NK-92 (cell line): ENCODE results near the gene NLGN2.

ENCODE experiments used
- DNase-seq: peaks from one replicate; lab custom pipeline; 2025; ENCODE audit not compliant: unreplicated experiment; lab: John Stamatoyannopoulos, UW

The NLGN2 gene

GRCh38 chr17:7413346-7413985, 5.8 kb downstream of the NLGN2 start:
- no peak for DNase-seq

DNA sequence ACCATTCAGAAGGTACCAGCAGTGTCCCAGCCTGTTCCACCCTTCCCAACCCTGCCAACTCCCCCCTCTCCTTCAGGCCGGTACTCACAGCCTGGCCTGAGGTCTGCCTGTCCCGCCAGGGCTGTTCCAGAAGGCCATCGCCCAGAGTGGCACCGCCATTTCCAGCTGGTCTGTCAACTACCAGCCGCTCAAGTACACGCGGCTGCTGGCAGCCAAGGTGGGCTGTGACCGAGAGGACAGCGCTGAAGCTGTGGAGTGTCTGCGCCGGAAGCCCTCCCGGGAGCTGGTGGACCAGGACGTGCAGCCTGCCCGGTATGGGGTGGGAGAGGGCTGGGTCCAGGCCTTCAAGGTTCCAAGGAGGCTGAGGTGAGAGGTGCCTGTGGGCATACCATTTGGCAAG, 7.2 kb downstream of the NLGN2 start:
- DNase-seq: no peak

- DNase-seq: no peak
Observed at GRCh38 chr17:7415784-7416183, 8.1 kb downstream of the NLGN2 start.

GRCh38 chr17:7416323-7416722, 8.7 kb downstream of the NLGN2 start:
- no peak for DNase-seq

DNA sequence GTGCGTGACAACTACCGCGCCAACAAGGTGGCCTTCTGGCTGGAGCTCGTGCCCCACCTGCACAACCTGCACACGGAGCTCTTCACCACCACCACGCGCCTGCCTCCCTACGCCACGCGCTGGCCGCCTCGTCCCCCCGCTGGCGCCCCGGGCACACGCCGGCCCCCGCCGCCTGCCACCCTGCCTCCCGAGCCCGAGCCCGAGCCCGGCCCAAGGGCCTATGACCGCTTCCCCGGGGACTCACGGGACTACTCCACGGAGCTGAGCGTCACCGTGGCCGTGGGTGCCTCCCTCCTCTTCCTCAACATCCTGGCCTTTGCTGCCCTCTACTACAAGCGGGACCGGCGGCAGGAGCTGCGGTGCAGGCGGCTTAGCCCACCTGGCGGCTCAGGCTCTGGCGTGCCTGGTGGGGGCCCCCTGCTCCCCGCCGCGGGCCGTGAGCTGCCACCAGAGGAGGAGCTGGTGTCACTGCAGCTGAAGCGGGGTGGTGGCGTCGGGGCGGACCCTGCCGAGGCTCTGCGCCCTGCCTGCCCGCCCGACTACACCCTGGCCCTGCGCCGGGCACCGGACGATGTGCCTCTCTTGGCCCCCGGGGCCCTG, 9.5 kb downstream of the NLGN2 start:
- no peak for DNase-seq

DNA sequence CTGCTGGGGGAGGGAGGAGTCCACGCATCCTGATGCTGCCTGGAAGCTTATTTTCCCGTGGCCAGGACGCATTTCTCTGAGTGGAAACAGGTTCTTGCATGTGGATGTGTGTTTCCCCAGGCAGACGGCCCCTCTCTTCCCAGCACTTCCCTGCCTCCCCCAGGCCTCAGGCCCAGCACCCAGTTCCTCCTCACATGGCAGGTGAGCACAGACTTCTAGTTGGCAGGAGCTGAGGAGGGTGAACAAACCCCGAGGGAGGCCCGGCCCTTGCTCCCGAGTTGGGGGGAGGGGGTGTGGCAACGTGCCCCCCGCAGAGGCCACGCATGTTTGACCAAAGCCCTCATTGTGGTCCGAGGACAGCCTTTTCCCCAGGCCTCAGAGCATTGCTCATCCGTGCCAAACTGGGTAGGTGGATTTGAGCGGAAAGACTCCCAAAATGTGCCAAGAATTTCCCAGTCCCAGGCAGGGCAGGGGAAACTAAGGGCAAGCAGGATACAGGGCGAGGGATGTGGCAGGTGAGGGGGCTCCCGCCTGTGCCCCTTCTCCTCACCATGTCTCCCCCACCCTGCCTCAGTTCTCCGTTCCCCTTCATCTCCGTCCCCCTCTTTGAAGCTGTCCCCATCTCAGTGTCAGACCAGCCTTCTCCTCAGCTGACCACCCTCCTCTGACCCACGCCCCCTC, 11.0 kb downstream of the NLGN2 start:
- no peak for DNase-seq

DNA sequence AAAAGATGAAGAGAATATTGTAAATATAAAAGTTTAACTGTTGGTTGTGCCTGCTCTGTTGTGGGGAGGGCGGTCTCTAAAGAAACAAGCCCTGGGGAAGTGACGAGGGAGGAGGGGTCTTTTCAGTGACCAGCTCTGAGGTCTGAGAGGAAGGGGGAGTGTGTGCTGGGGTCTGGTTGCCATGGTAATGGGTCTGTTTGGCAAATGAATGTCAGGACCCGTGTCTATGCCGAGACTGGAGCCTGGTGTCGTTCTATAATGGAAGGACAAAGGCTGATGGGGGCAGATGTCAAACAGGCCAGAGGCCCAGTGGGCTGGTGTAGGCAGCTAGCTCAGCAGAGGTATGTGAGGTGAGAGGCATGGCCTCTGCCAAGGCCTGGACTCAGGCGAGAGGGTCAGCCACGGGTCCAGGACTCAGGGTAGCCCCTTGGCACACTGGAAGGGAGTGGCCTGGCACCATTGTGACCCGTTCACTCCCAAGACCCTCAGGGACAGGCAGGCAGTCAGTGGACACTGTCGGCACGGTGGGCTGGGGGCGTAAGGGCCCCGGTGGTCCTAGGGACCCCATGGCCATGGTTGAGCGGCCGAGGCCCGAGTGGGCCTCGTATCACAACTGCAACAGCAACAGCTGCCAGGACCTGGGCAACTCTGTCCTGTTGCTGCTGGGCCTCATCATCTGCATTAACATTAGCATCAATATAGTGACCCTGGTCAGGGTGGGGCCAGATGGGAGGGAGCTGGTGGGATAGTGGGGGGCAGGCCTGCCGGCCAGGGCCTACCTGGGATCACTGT, 12.4 kb downstream of the NLGN2 start, which contains the start of gene SPEM1:
Gene SPEM1, plus strand, starts transcription at position 506 of the 792 bp plus-strand sequence. Its CDS starts 61 bp downstream, at position 567.
- no peak for DNase-seq

- DNase-seq: no peak
Observed at GRCh38 chr17:7421186-7421585, 13.5 kb downstream of the NLGN2 start.

DNA sequence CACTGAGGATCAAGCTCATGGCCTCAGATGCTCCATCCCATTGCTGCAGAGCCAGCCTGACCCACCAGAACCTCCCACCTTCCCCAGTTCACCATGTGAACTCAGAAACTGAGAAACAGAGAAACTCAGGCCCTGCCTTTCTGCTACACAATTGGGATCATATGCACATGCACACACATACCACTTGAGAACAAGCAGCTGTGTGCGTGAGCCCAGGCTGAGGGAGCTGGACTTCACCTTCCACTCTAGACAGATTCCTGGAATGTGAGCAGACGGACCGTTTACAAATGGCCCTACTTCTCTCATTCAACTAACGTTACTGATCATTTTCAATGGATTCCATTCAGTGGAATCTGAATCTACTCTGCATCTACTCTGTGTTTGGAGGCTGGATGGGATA, 16.0 kb downstream of the NLGN2 start:
- no peak for DNase-seq

GRCh38 chr17:7425316-7425715, 17.7 kb downstream of the NLGN2 start, which contains the start of gene SPEM2:
Gene SPEM2, plus strand, starts transcription at chr17:7425616. Its CDS starts 73 bp downstream, at chr17:7425689.
- DNase-seq: no peak

DNA sequence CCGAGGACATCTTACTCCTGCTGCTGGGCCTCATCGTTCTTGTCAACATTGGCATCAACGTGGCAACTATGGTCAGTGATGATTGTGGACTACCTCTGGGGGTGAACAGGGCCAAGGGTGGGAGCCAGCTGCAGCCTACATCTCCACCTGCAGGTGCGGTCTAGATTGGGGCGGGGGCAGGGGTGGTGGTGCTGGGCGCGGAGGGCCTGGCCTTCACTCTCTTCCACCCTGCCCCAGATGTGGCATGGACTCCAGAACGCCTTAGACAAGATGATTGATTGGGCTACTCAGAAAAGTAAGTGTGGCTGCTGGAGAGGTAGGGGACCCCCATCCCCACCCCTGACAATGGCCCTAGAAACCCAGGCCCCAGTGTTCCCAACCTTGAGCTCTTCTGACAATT, 18.1 kb downstream of the NLGN2 start:
- DNase-seq: no peak

GRCh38 chr17:7426203-7426863, 18.7 kb downstream of the NLGN2 start:
- DNase-seq: no peak

GRCh38 chr17:7426896-7427489, 19.3 kb downstream of the NLGN2 start:
- DNase-seq: no peak

DNA sequence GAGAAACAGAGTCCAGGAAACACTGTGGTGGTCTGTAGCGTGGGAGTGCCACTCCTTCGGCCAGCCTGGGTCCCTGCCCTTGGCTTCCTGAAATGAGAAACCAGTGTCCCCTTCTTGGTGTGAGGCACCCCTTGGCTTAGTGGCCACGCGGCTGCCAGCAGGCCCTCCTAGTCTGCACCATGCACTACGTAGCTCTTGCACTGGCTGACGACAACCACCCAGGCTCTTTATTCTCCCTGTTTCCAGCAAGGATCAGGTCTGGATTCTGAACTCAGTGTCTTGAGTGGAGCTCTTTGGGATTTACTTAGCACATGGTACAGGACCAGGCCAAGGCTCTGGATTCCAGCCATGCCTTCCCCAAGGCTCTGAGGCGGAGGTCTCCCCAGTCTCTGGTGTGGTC, 19.9 kb downstream of the NLGN2 start:
- no peak for DNase-seq

GRCh38 chr17:7428557-7428956, 20.9 kb downstream of the NLGN2 start, which contains the start of gene SPEM3:
Gene SPEM3, plus strand, starts transcription at chr17:7428857. Its CDS starts 46 bp downstream, at chr17:7428903.
- no peak for DNase-seq

- no peak for DNase-seq
Observed at GRCh38 chr17:7429722-7430121, 22.1 kb downstream of the NLGN2 start.

DNA sequence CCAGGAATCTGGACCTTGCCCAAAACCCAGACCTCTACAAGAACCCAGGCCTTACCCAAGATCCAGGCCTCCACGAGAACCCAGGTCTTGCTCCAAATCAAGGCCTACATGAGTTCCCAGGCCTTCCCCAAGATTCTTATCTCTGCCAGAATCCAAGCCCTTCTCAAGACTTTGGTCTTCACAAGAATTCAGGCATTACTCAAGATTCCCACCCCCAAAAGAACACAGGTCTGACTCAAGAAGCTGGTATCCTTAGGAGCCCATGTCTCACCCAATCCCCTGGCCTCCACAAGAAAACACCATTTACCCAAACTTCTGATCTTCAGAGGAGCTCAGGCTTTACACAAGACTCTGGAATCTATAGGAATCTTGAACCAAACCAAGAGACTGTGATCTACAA, 23.6 kb downstream of the NLGN2 start:
- DNase-seq: no peak

DNA sequence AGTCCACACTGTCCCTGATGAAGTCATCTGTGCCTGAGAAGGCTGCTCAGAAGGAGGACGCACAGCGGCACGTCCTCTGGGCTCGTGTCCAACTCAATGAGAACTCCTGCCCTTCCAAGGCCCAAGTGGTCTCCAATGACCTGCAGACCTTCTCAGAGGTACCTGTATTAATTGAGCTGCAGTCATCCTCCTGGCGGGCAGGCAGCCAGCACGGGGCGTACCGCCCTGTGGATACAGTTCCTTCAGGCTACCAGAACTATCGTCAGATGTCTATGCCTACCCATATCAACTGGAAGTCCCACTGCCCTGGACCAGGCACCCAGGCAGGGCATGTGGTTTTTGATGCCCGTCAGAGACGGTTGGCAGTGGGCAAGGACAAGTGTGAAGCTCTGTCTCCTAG, 24.7 kb downstream of the NLGN2 start:
- DNase-seq: no peak

DNA sequence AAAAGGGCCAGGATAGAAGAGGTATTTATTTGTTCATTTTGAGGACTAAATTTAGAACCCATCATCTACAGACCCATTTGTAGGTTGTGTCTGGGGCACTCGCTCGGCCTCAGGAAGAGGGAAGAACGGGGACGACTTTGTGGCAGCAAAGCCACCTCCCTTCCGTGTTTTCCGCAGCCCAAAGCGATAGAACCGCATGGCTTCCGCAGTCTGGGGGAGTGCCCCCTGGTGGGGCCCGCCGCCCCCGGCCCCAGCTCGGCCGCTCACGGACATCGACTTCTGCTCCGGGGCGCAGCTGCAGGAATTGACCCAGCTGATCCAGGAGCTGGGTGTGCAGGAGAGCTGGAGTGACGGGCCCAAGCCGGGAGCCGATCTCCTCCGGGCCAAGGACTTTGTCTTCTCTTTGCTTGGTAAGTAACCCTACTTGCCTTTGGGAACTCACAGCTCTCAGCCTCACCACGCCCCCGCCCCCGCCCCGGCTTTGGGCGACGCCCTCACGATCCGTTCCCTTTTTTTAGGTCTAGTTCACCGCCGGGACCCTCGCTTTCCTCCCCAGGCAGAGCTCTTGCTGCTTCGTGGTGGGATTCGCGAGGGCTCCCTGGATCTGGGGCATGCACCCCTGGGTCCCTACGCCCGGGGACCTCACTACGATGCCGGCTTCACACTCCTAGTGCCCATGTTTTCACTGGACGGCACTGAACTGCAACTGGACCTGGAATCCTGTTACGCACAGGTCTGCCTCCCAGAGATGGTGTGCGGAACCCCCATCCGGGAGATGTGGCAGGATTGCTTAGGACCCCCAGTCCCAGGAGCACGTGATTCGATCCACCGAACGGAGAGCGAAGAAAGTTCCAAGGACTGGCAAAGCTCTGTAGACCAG, 28.3 kb downstream of the NLGN2 start:
- DNase-seq: no peak
